CD1c-positive myeloid dendritic cell (primary cell): ENCODE data around the gene FSCN2.
A peak's percentile ranks its signal among the peaks of the same experiment; 100 is the strongest.
"Not testable (repeated sequence)": the region's sequence is repeated elsewhere in the genome, so short reads cannot be mapped to it uniquely, and the experiment has no call there.

Experiments
- DNase-seq: peaks from one replicate; pipeline ENCODE4 v3.0.0-alpha.2; 2016; ENCODE audit errors: extremely low spot score

FSCN2 gene

DNA sequence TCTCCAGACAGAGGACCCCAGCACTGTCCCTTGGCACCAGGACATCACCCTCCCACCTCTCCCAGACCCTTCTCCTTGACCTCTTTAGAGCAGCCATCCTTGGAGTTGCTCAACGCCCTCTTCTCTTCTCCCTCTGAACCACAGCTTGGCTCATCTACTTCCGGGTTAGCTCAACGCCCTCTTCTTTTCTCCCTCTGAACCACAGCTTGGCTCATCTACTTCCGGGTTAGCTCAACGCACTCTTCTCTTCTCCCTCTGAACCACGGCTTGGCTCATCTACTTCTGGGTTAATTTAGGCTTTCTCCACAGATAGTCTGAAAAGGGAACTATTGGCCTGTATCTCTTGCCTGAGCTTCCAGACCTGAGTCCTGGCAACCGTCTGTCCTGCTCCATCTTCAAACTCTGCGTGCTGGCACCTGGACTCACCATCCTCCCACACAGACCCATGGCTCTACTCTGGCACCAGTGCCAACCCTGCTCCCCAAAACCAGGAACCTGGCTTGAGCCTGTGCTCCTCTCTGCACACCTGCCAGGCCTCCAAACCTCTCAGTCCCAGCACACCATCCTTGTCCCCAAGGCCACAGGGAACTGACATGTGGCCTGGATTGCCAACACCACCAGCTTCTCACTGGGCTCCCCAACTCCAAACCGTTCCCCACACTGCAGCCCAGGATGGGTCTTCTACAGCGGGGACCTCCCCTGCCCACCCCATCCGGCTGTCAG, 49.3 kb downstream of the FSCN2 start:
- DNase-seq, result peak; percentile 78

DNA sequence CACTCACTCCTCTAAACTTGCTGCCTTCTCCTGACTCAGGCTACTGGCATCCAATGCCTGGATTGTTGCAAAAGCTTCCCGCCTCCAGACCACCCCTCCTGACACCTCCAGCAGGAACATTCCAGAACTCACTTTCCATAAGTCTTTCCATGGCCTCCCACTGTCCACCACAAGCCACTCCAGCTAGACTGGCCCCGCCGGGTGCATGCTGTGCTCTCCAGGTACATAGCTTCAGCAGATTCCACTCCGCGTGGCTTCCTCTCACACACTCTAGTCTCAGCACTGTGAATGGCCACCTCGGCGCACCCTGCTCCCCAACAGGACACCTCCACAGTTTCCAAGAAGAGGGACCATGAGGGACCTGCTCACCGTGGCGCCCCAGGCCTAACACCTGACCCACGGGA, 49.9 kb downstream of the FSCN2 start:
- no peak for DNase-seq

- no peak for DNase-seq
These were observed 50.5 kb downstream of the FSCN2 start for GRCh38 chr17:81578561-81579225.

DNA sequence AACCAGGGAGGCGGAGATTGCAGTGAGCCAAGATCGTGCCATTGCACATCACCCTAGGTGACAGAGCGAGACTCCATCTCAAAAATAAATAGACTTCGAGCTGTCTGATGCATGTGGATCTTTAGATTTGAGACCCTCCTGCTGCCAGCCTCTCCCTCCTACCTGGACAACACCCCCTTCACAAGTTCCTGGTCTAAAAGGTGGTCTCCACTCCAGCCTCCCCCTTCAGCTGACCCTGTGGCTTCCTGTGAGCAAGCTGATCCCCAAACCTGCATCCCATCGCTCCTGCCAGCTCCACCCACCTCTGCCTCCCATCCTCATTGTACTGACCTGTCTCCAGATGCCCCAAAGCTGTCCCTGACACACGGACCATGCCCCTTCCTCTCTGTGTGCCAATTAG, 51.1 kb downstream of the FSCN2 start:
- no peak for DNase-seq

GRCh38 chr17:81579821-81580321, 51.7 kb downstream of the FSCN2 start:
- DNase-seq, result no peak

DNA sequence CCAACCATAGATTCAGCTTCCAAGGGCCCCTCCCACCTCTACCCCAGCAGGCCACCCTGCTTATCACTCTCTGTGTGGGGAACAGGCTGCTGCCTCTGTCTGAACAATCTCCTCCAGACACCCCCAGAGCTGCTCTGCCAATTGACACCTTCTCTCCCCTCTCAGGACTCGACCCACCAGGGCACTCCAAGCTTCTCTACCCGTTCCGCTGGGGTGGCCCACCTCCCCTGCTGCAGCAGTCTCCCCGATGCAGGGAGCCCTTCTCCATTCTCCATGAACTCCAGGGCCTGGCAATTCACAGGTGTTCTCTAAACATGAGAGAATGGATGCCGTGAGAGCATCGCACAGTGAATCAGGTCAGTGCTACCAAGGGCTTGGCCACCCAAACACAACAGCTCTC, 52.3 kb downstream of the FSCN2 start:
- DNase-seq, result no peak

DNA sequence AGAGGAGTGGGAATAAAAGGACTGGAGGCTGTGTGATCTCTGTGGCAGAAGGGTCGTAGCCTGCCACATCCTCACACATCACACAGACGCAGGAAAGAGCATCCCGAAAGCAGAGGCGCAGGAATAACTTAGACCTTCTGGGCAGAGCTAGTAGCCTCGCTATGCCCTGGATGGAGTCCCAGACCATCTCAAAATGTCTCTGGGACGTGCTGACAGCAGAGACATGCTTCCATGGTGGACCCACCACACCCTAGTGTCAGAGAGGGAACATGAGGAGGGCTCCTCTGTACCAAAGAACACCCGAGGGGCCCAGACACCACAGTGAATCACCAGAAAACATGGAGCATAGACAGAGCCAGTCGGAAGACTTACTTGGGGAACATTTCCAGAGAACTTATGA, 53.6 kb downstream of the FSCN2 start:
- no peak for DNase-seq

DNA sequence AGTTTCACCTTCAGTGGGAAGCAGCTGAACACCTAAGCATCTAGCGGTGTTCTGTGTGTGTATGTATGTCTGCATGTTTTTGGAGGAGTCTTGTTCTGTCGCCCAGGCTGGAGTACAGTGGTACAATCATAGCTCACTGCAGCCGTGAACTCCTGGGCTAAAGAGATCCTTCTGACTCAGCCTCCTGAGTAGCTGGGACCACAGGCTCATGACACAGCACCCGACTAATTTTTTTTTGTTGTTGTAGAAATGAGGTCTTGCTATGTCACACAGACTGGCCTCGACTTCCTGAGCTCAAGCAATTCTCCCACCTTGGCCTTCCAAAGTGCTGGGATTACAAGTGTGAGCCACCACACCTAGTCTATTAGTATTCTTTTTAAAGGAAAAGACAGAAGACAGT, 54.2 kb downstream of the FSCN2 start:
- DNase-seq, result no peak

- no peak for DNase-seq
These were observed 54.6 kb downstream of the FSCN2 start for GRCh38 chr17:81582749-81583148.

- no peak for DNase-seq
These were observed 55.6 kb downstream of the FSCN2 start for GRCh38 chr17:81583589-81584342.

- DNase-seq, result not testable (repeated sequence)
These were observed 56.6 kb downstream of the FSCN2 start for GRCh38 chr17:81584771-81585170.

GRCh38 chr17:81586096-81586495, 57.9 kb downstream of the FSCN2 start:
- DNase-seq, result no peak
